ENCODE results near the gene PFDN4.

DNA sequence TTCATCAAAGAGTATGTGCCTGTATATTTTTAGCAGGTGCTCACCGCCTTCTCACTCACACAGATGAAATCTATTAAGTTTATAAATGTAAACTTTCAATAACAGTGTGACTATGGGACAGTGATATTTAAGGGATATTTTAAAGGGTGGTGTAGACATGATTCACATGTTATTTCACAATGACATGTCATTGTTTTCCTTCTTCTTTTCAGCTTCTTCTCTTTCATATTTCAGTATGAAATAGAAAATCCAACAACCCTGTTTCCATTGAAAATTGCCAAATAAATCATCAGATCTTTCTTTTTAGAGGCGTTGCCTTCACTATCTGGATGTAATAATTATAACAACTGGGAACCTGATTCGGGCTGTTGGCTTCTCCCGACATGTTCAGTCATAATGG is 54.8 kb downstream of the PFDN4 start:
- TF ChIP-seq, protein P1, sequence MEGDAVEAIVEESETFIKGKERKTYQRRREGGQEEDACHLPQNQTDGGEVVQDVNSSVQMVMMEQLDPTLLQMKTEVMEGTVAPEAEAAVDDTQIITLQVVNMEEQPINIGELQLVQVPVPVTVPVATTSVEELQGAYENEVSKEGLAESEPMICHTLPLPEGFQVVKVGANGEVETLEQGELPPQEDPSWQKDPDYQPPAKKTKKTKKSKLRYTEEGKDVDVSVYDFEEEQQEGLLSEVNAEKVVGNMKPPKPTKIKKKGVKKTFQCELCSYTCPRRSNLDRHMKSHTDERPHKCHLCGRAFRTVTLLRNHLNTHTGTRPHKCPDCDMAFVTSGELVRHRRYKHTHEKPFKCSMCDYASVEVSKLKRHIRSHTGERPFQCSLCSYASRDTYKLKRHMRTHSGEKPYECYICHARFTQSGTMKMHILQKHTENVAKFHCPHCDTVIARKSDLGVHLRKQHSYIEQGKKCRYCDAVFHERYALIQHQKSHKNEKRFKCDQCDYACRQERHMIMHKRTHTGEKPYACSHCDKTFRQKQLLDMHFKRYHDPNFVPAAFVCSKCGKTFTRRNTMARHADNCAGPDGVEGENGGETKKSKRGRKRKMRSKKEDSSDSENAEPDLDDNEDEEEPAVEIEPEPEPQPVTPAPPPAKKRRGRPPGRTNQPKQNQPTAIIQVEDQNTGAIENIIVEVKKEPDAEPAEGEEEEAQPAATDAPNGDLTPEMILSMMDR (IDR thresholded peaks at IDR 0.05 in 4 of 5, conservative IDR thresholded peaks at IDR 0.05 in 1 of 5) = no peak
- no peak for TF ChIP-seq POLR2A (IDR thresholded peaks at IDR 0.05)
